HL-60 (cell line): ENCODE results near the gene SLC25A48.

ENCODE experiments used
- DNase-seq, 2 experiments: peaks; one replicate each; pipeline ENCODE4 v3.0.0-alpha.2; 2010 to 2020; ENCODE audit warnings: low read depth in 1 of 2, low spot score in 1 of 2
- H3K27ac ChIP-seq: fragments of 250-450 bp; sonication (Bioruptor Pico); replicated peaks from 2 replicates; pipeline ENCODE4 v1.5.1; 2020; ENCODE audit warnings: mild to moderate bottlenecking, moderate library complexity
- H3K27me3 ChIP-seq: fragments of 250-450 bp; sonication (Bioruptor Pico); 2 replicates; pipeline ENCODE4 v1.5.1; 2021; ENCODE audit warnings: mild to moderate bottlenecking, moderate library complexity; ENCODE audit not compliant: insufficient read depth, poor library complexity, severe bottlenecking
- H3K4me3 ChIP-seq: replicated peaks from 2 replicates; pipeline ENCODE4 v1.5.1; 2011; ENCODE audit warnings: mild to moderate bottlenecking, control low read depth, low read length; ENCODE audit not compliant: insufficient read depth
- GABPA ChIP-seq: IDR thresholded peaks from 2 replicates; pipeline ENCODE4 v1.6.1; 2012; ENCODE audit warnings: low read depth
- POLR2AphosphoS5 ChIP-seq: IDR thresholded peaks from 2 replicates; pipeline ENCODE4 v1.6.1; 2012; ENCODE audit warnings: low read depth
- SPI1 ChIP-seq: IDR thresholded peaks from 2 replicates; pipeline ENCODE4 v1.6.1; 2012; ENCODE audit warnings: low read depth, mild to moderate bottlenecking, borderline replicate concordance
- TF ChIP-seq, protein P1 (sequence below): IDR thresholded peaks from 2 replicates; pipeline ENCODE4 v1.6.1; 2012; ENCODE audit warnings: low read depth; ENCODE audit not compliant: insufficient replicate concordance
- TF ChIP-seq, protein P2 (sequence below): IDR thresholded peaks from one replicate; pipeline ENCODE4 v1.5.1; 2011; ENCODE audit warnings: low read length, control low read depth, inconsistent platforms; ENCODE audit not compliant: insufficient read depth

The SLC25A48 gene

DNA sequence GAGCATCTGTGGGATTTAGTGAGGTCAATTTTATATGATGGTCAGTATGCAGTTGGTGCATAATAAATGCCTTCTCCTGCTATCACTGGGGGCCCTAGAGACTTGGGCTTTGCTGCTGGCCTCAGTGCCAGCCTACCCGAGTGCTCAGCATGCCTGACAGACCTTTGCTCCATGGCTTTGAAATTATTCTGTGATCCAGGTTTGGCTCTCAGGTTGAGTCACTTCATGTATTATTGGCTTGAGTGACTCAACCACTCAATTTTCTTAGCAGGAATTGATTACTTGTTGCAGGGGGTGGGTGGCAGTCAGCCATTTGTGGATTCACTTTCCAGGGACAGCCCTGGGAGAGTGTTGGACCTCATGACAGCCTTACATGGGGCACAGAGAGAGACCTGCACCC, 13.5 kb downstream of the SLC25A48 start:
- no peaks in the 10 kb centered on the region for H3K27me3 ChIP-seq
- no peak for TF ChIP-seq SPI1
- TF ChIP-seq, protein P1, sequence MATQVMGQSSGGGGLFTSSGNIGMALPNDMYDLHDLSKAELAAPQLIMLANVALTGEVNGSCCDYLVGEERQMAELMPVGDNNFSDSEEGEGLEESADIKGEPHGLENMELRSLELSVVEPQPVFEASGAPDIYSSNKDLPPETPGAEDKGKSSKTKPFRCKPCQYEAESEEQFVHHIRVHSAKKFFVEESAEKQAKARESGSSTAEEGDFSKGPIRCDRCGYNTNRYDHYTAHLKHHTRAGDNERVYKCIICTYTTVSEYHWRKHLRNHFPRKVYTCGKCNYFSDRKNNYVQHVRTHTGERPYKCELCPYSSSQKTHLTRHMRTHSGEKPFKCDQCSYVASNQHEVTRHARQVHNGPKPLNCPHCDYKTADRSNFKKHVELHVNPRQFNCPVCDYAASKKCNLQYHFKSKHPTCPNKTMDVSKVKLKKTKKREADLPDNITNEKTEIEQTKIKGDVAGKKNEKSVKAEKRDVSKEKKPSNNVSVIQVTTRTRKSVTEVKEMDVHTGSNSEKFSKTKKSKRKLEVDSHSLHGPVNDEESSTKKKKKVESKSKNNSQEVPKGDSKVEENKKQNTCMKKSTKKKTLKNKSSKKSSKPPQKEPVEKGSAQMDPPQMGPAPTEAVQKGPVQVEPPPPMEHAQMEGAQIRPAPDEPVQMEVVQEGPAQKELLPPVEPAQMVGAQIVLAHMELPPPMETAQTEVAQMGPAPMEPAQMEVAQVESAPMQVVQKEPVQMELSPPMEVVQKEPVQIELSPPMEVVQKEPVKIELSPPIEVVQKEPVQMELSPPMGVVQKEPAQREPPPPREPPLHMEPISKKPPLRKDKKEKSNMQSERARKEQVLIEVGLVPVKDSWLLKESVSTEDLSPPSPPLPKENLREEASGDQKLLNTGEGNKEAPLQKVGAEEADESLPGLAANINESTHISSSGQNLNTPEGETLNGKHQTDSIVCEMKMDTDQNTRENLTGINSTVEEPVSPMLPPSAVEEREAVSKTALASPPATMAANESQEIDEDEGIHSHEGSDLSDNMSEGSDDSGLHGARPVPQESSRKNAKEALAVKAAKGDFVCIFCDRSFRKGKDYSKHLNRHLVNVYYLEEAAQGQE, result no peak
- TF ChIP-seq GABPA, result no peak
- TF ChIP-seq, protein P2, sequence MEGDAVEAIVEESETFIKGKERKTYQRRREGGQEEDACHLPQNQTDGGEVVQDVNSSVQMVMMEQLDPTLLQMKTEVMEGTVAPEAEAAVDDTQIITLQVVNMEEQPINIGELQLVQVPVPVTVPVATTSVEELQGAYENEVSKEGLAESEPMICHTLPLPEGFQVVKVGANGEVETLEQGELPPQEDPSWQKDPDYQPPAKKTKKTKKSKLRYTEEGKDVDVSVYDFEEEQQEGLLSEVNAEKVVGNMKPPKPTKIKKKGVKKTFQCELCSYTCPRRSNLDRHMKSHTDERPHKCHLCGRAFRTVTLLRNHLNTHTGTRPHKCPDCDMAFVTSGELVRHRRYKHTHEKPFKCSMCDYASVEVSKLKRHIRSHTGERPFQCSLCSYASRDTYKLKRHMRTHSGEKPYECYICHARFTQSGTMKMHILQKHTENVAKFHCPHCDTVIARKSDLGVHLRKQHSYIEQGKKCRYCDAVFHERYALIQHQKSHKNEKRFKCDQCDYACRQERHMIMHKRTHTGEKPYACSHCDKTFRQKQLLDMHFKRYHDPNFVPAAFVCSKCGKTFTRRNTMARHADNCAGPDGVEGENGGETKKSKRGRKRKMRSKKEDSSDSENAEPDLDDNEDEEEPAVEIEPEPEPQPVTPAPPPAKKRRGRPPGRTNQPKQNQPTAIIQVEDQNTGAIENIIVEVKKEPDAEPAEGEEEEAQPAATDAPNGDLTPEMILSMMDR, result no peak
- no peak for TF ChIP-seq POLR2AphosphoS5
- no peak overlapping the region for H3K27ac ChIP-seq
- no peak for DNase-seq
- no peak overlapping the region for H3K4me3 ChIP-seq

DNA sequence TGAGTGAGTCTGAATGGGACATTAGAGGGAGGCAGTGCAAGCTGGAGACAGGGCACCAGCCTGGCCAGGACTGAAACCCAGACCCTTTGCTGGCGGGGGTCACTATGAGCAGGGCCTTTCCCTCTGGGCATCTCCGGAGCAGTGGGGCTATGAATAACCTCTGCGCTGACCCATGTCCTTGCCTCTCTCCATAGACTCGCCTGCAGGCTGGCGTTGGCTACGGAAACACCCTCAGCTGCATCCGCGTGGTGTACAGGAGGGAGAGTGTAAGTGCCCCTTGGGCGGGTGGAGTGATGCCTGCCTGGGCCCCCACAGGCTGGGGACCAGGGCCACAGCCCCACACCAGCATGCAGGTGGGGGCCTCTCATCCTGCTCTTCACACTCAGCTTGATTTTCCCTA, 15.8 kb downstream of the SLC25A48 start:
- no peak for DNase-seq
- no peaks in the 10 kb centered on the region for H3K27me3 ChIP-seq
- TF ChIP-seq, protein P2, result no peak
- TF ChIP-seq SPI1 (no peak), GABPA (no peak), POLR2AphosphoS5 (no peak)
- TF ChIP-seq, protein P1, result no peak
- no peak overlapping the region for H3K27ac ChIP-seq
- H3K4me3 ChIP-seq, result no peak overlapping the region

DNA sequence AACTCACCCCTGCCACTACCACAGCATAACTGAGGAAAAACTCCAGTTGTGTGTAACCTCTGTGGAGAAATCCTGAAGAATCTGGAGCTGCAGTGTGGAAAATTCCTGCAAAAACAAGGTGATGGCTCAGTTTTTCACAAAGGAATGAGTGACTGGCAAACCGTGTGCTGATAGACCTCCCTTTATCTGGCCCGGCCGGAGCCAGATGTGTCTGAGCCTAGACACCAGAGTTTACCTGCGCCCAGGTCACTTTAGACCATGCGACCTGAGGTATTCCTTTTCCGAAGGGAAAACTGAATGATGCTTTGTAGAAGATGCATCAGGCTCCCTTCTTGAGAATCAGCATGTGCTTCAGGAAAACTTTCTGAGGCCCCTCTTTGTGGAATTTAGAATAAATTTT, 16.2 kb downstream of the SLC25A48 start:
- no peak overlapping the region for H3K27ac ChIP-seq
- TF ChIP-seq, protein P2, result no peak
- no peak for TF ChIP-seq POLR2AphosphoS5
- TF ChIP-seq SPI1, result no peak
- TF ChIP-seq, protein P1, result no peak
- TF ChIP-seq GABPA, result no peak
- no peaks in the 10 kb centered on the region for H3K27me3 ChIP-seq
- no peak for DNase-seq
- H3K4me3 ChIP-seq, result no peak overlapping the region
